MCF 10A (cell line): Measurements from ENCODE around the gene DDX23. TPM values are rescaled to one million over a fixed set of nuclear protein-coding genes. Genes with fewer than 3 reads are reported as not detected.

ENCODE experiments used
- BruUV-seq: library from RNA; stranded (reverse); fragments of 400-500 nt; replicated peaks from 2 replicates; lab custom pipeline; 2021; lab: Mats Ljungman, UMichigan
- CTCF ChIA-PET: fragments of 300-600 bp; sonication (Branson Sonifier 250); formaldehyde crosslinking; extraction: SDS; loops from one replicate; lab custom pipeline; 2021; ENCODE audit warnings: antibody characterized with exemption, inconsistent platforms; lab: Yijun Ruan, JAX
- POLR2A ChIA-PET: fragments of 300-600, 350-650 bp; sonication (Branson Sonifier 250); formaldehyde crosslinking; extraction: SDS; loops from one replicate; lab custom pipeline; 2020; ENCODE audit warnings: antibody characterized with exemption, inconsistent platforms; lab: Yijun Ruan, JAX
- DNase-seq: peaks from one replicate; pipeline ENCODE4 v3.0.0-alpha.2; 2018; ENCODE audit not compliant: unreplicated experiment
- H3K27ac Mint-ChIP-seq: one replicate; pipeline ENCODE4 v1.8.0; 2022; ENCODE audit warnings: mild to moderate bottlenecking, low read depth, mixed read lengths; ENCODE audit not compliant: unreplicated experiment
- H3K27me3 Mint-ChIP-seq: one replicate; pipeline ENCODE4 v1.8.0; 2022; ENCODE audit warnings: mixed read lengths; ENCODE audit not compliant: insufficient read depth, unreplicated experiment
- H3K36me3 Mint-ChIP-seq: one replicate; pipeline ENCODE4 v1.8.0; 2022; ENCODE audit warnings: mild to moderate bottlenecking, moderate library complexity, mixed read lengths; ENCODE audit not compliant: insufficient read depth, unreplicated experiment
- H3K4me1 Mint-ChIP-seq: one replicate; pipeline ENCODE4 v1.8.0; 2022; ENCODE audit warnings: mixed read lengths; ENCODE audit not compliant: insufficient read depth, unreplicated experiment
- H3K4me3 Mint-ChIP-seq: one replicate; pipeline ENCODE4 v1.8.0; 2022; ENCODE audit warnings: mild to moderate bottlenecking, moderate library complexity, mixed read lengths; ENCODE audit not compliant: unreplicated experiment
- H3K9me3 Mint-ChIP-seq: one replicate; pipeline ENCODE4 v1.8.0; 2022; ENCODE audit warnings: mixed read lengths; ENCODE audit not compliant: unreplicated experiment
- CTCF ChIP-seq: fragments of 200-600 bp; IDR thresholded peaks from one replicate; pipeline ENCODE4 v1.8.0; 2022; ENCODE audit warnings: antibody characterized with exemption, mild to moderate bottlenecking; ENCODE audit not compliant: unreplicated experiment
- intact Hi-C: fragments of 100-400 bp; cut with micrococcal nuclease; formaldehyde crosslinking; loops from 2 replicates; pipeline ENCODE4 v1.14.1; 2022
- total RNA-seq: library from RNA; stranded (reverse); gene quantifications from 2 replicates; pipeline ENCODE4 v1.2.3, GENCODE V29; 2022

Gene DDX23
- total RNA-seq, 1 experiment from 2014 or later, result 88.4 TPM

GRCh38 chr12:48873096-48873495, 21.1 kb upstream of the DDX23 start:
- ChIA-PET POLR2A (no interaction called here), CTCF (interaction anchor here (0.6 to 2.0 kb wide), 5 partner anchors 18 to 241 kb away, joined by 3 to 9 read pairs (median 3); no protein-coding TSS in a partner anchor)

GRCh38 chr12:48869191-48869590, 17.2 kb upstream of the DDX23 start:
- no peak overlapping the region for H3K27ac Mint-ChIP-seq
- H3K4me1 Mint-ChIP-seq, result peaks cover 7% of the 10 kb centered on the region
- ChIA-PET CTCF (interaction anchor here (0.6 to 4.7 kb wide), 2 partner anchors 9 to 16 kb away, joined by 3 to 52 read pairs; partner anchors contain the start of gene DDX23), POLR2A (interaction anchor here (0.6 kb wide), 1 partner anchor 279 kb away, joined by 3 read pairs; no protein-coding TSS in a partner anchor)
- H3K27me3 Mint-ChIP-seq, result peaks cover 13% of the 10 kb centered on the region
- DNase-seq, result no peak
- H3K4me3 Mint-ChIP-seq, result no peak overlapping the region
- intact Hi-C loops, result no loop called here
- TF ChIP-seq CTCF, result no peak
- H3K9me3 Mint-ChIP-seq, result no peaks in the 10 kb centered on the region
- BruUV-seq, result no TSS peak
- H3K36me3 Mint-ChIP-seq, result no peaks in the 10 kb centered on the region

More at GRCh38 chr12:48873096-48873495, 21.1 kb upstream of the DDX23 start:
- no peak overlapping the region for H3K27ac Mint-ChIP-seq
- H3K4me3 Mint-ChIP-seq, result no peak overlapping the region
- no TSS peak for BruUV-seq
- TF ChIP-seq CTCF, result no peak
- no peaks in the 10 kb centered on the region for H3K9me3 Mint-ChIP-seq
- intact Hi-C loops, result no loop called here
- H3K27me3 Mint-ChIP-seq, result peaks cover 13% of the 10 kb centered on the region
- no peaks in the 10 kb centered on the region for H3K4me1 Mint-ChIP-seq
- DNase-seq, result no peak
- no peaks in the 10 kb centered on the region for H3K36me3 Mint-ChIP-seq

GRCh38 chr12:48868451-48868850, 16.5 kb upstream of the DDX23 start:
- DNase-seq, result no peak
- Mint-ChIP-seq H3K27me3 (peaks cover 9% of the 10 kb centered on the region), H3K27ac (no peak overlapping the region), H3K4me3 (no peak overlapping the region), H3K4me1 (peaks cover 7% of the 10 kb centered on the region), H3K36me3 (no peaks in the 10 kb centered on the region), H3K9me3 (no peaks in the 10 kb centered on the region)
- POLR2A ChIA-PET, result interaction anchor here (3.2 to 4.1 kb wide), 2 partner anchors 16 to 88 kb away, joined by 17 to 33 read pairs; partner anchors contain the start of genes ARF3 and DDX23
- intact Hi-C loops, result no loop called here
- no TSS peak for BruUV-seq
- TF ChIP-seq CTCF, result no peak
- CTCF ChIA-PET, result interaction anchor here (0.5 to 4.7 kb wide), 3 partner anchors 15 to 720 kb away, joined by 3 to 52 read pairs (median 4); partner anchors contain the start of gene DDX23

- peak overlapping the region; percentile 71 for H3K27ac Mint-ChIP-seq
- H3K27me3 Mint-ChIP-seq, result no peaks in the 10 kb centered on the region
- intact Hi-C loops, result no loop called here
- ChIA-PET CTCF (interaction anchor here (0.7 to 4.7 kb wide), 7 partner anchors 10 to 130 kb away, joined by 3 to 52 read pairs (median 5); partner anchors contain the start of gene DDX23), POLR2A (interaction anchor here (0.6 to 4.1 kb wide), 9 partner anchors 10 to 322 kb away, joined by 3 to 33 read pairs (median 4); partner anchors contain the start of genes ARF3, DDX23 and KMT2D)
- TF ChIP-seq CTCF, result no peak
- peak overlapping the region; percentile 81 for H3K4me3 Mint-ChIP-seq
- no peaks in the 10 kb centered on the region for H3K9me3 Mint-ChIP-seq
- DNase-seq, result no peak
- H3K4me1 Mint-ChIP-seq, result peaks cover 11% of the 10 kb centered on the region
- no TSS peak for BruUV-seq
- no peaks in the 10 kb centered on the region for H3K36me3 Mint-ChIP-seq
Observed at GRCh38 chr12:48866052-48866711, 14.2 kb upstream of the DDX23 start.
